Mucosa of stomach (tissue), 1 donor: ENCODE data around the gene CENPN.
A peak's percentile ranks its signal among the peaks of the same experiment; 100 is the strongest.

Experiments used
- H3K27me3 ChIP-seq: one replicate; pipeline ENCODE4 v1.7.0; 2013; ENCODE audit warnings: mild to moderate bottlenecking, low read length; ENCODE audit not compliant: control insufficient read depth, insufficient read depth
- H3K36me3 ChIP-seq: one replicate; pipeline ENCODE4 v1.7.0; 2013; ENCODE audit warnings: low read length; ENCODE audit not compliant: control insufficient read depth, insufficient read depth
- H3K4me1 ChIP-seq: one replicate; pipeline ENCODE4 v1.7.0; 2013; ENCODE audit warnings: mild to moderate bottlenecking, low read length; ENCODE audit not compliant: control insufficient read depth, insufficient read depth
- H3K4me3 ChIP-seq: one replicate; pipeline ENCODE4 v1.7.0; 2013; ENCODE audit warnings: low read length
- H3K9ac ChIP-seq: one replicate; pipeline ENCODE4 v1.7.0; 2013; ENCODE audit warnings: mild to moderate bottlenecking, low read length, moderate library complexity
- H3K9me3 ChIP-seq: one replicate; pipeline ENCODE4 v1.7.0; 2013; ENCODE audit warnings: mild to moderate bottlenecking, low read length, moderate library complexity; ENCODE audit not compliant: control insufficient read depth
- donor health status: Pancreatic carcinoma.

The CENPN gene

DNA sequence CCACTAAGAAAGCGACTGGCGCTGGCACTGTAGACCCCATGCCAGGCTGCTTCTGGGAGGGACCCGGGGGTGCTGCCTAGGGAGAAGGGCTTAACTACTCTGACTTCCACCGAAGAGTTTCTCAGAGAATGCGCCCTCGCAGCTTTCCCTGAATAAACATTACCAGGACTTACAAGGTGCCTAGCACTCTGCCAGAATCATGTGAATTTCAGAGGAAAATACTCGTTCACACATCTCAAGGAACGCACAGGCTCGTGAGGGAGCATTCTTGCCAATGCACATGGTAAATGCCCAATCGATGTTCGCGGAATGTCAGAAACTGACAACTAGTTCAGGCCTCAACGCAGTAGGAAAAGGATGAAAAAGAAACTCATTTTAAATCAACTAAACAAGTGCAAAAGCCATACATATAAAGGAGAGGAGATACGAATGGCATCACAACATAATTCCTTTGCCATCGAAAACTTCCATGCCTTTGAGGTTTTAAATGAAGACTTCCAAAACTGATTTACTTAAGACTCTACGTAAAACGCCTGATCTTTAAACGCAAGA, 1.3 kb upstream of the CENPN start:
- H3K36me3 ChIP-seq = no peaks in the 10 kb centered on the region
- no peaks in the 10 kb centered on the region for H3K27me3 ChIP-seq
- peak overlapping the region; percentile 65 for H3K4me3 ChIP-seq
- peak overlapping the region; percentile 84 for H3K9ac ChIP-seq
- no peaks in the 10 kb centered on the region for H3K9me3 ChIP-seq
- peaks cover 4% of the 10 kb centered on the region for H3K4me1 ChIP-seq

GRCh38 chr16:81006211-81006812, 702 bp upstream of the CENPN start:
- Histone ChIP-seq H3K4me3 (peak overlapping the region; percentile 65), H3K9me3 (no peaks in the 10 kb centered on the region), H3K4me1 (peaks cover 4% of the 10 kb centered on the region), H3K9ac (peak overlapping the region; percentile 84), H3K36me3 (no peaks in the 10 kb centered on the region), H3K27me3 (no peaks in the 10 kb centered on the region)

DNA sequence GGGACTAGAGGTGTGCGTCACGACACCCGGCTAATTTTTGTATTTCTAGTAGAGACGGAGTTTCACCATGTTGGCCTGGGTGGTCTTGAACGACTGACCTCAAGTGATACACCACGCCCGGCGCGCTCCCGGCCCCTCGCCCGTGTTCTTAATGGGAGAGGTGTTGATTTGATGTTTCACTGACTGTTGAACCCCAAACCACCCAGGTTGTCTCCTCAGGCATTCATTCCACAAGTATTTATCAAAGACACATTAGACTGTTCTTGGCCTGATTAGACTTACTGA, 1.4 kb downstream of the CENPN start:
- Histone ChIP-seq H3K4me1 (peaks cover 4% of the 10 kb centered on the region), H3K27me3 (no peaks in the 10 kb centered on the region), H3K9ac (peak overlapping the region; percentile 84), H3K36me3 (no peaks in the 10 kb centered on the region), H3K9me3 (no peaks in the 10 kb centered on the region), H3K4me3 (no peak overlapping the region)

- no peaks in the 10 kb centered on the region for H3K9me3 ChIP-seq
- H3K36me3 ChIP-seq = no peaks in the 10 kb centered on the region
- H3K9ac ChIP-seq = no peak overlapping the region
- H3K4me1 ChIP-seq = no peaks in the 10 kb centered on the region
- H3K27me3 ChIP-seq = no peaks in the 10 kb centered on the region
- H3K4me3 ChIP-seq = no peak overlapping the region
Observed at GRCh38 chr16:81012974-81013373, 6.0 kb downstream of the CENPN start.

DNA sequence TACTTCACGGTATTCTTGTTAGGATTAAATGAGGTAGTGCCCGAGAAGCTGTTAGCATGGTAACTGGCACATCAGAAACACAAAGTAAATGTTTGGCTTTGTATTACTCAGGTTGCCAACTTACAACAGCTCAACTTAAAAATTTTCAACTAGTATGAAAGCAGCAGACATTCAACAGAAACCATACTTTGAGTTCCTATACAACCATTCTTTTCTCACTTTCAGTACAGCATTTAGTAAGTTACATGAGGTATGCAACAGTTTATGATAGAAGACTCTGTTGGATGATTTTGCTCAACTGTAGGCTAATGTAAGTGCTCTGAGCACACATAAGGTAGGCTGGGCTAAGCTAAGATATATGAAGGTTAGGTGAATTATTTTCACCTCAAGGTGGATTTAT, 7.7 kb downstream of the CENPN start:
- Histone ChIP-seq H3K4me1 (no peaks in the 10 kb centered on the region), H3K9me3 (no peaks in the 10 kb centered on the region), H3K36me3 (no peaks in the 10 kb centered on the region), H3K9ac (no peak overlapping the region), H3K27me3 (no peaks in the 10 kb centered on the region), H3K4me3 (no peak overlapping the region)

- Histone ChIP-seq H3K27me3 (no peaks in the 10 kb centered on the region), H3K4me1 (no peaks in the 10 kb centered on the region), H3K36me3 (no peaks in the 10 kb centered on the region), H3K4me3 (no peak overlapping the region), H3K9me3 (no peaks in the 10 kb centered on the region), H3K9ac (no peak overlapping the region)
Observed at GRCh38 chr16:81018496-81018895, 11.5 kb downstream of the CENPN start.

DNA sequence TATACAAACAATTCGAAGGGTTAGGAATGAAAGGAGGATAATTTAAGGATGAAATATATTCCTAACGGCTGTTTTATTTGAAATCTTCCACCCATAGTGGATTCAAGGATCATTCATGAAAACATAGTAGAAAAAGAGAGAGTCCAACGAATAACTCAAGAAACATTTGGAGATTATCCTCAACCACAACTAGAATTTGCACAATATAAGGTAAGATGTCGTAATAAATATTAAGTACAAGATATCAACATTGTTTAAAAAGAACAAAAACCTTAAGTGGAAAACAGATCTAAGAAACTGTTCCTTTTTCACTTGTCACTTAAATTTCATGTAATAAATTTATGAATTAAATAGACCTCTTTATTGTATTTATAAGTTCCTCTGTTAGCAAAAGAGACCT, 19.4 kb downstream of the CENPN start:
- Histone ChIP-seq H3K4me1 (no peaks in the 10 kb centered on the region), H3K4me3 (no peak overlapping the region), H3K36me3 (no peaks in the 10 kb centered on the region), H3K9me3 (no peaks in the 10 kb centered on the region), H3K27me3 (no peaks in the 10 kb centered on the region), H3K9ac (no peak overlapping the region)

- no peak overlapping the region for H3K9ac ChIP-seq
- no peaks in the 10 kb centered on the region for H3K4me1 ChIP-seq
- H3K4me3 ChIP-seq = no peak overlapping the region
- no peaks in the 10 kb centered on the region for H3K9me3 ChIP-seq
- no peaks in the 10 kb centered on the region for H3K27me3 ChIP-seq
- no peaks in the 10 kb centered on the region for H3K36me3 ChIP-seq
Observed at GRCh38 chr16:81029930-81030604, 23.1 kb downstream of the CENPN start.

DNA sequence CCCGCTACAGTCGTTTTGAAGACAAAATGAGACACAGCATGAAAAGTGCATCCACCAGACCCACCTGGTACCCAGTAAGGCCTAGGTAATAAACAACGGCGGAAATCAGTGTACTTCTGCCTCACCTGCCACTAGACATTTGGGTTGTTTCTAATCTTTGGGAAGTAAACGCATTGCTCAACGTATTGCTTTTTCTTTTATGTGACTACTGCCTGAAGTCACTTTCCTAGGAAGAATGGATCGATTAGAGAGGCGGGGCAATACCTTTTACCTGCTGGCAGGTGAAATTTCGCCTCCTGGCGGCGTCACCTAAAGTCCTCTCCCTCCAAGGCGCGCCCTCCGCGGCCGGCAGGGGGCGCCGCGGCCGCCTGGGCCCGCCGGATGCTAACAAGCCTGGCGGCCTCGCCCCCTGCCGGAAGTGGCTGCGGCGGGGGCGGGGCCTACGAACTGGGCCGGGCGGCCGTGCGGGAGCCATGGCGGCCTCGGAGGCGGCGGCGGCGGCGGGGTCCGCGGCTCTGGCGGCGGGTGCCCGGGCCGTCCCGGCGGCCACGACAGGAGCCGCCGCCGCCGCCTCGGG, 28.5 kb downstream of the CENPN start, which contains the start of gene ATMIN:
TSS of gene ATMIN (plus strand) at position 445 of the 577 bp plus-strand sequence. CDS start at position 474, 29 bp downstream.
- Histone ChIP-seq H3K4me1 (peaks cover 6% of the 10 kb centered on the region), H3K4me3 (peak within 1 kb of the TSS; percentile 67), H3K9ac (peak within 1 kb of the TSS; percentile 64), H3K27me3 (no peaks in the 10 kb centered on the region), H3K36me3 (no peaks in the 10 kb centered on the region), H3K9me3 (no peaks in the 10 kb centered on the region)

GRCh38 chr16:81035975-81036750, 29.1 kb downstream of the CENPN start:
- Histone ChIP-seq H3K9ac (peak overlapping the region; percentile 64), H3K27me3 (no peaks in the 10 kb centered on the region)

DNA sequence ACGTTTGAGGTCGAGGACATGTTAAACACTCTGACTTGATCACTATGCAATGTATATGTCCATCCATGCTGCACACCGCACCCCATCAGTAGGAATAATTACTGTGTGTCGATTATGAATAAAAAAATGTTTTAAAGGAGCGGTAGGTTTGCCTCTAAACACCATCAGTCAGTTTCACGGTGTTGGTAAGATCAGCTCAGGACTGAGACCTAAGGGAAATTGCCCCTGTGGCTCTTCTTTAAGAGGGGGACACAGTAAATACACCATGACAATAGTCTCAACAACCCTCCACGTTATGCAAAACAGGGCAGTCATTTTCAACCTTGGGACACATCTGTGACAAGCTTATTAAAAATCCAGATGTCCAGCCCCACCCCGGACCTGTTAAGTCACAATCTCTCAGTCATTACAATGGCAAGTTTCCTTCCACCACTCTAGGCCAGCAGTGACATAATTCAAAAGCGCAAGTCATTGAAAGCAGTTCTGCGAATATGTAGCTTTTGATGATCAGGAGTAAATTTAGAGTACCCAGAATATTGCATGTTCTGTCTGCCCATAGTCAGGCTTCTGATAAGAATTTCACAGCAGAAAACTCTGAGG, 29.8 kb downstream of the CENPN start:
- H3K4me3 ChIP-seq = peak overlapping the region; percentile 67

More at GRCh38 chr16:81035975-81036750, 29.1 kb downstream of the CENPN start:
- peaks cover 6% of the 10 kb centered on the region for H3K4me1 ChIP-seq
- H3K36me3 ChIP-seq = no peaks in the 10 kb centered on the region
- peak overlapping the region; percentile 67 for H3K4me3 ChIP-seq
- no peaks in the 10 kb centered on the region for H3K9me3 ChIP-seq

More for the DNA sequence above, 29.8 kb downstream of the CENPN start:
- H3K9ac ChIP-seq = peak overlapping the region; percentile 64
- H3K36me3 ChIP-seq = no peaks in the 10 kb centered on the region
- H3K9me3 ChIP-seq = no peaks in the 10 kb centered on the region
- H3K4me1 ChIP-seq = peaks cover 6% of the 10 kb centered on the region
- no peaks in the 10 kb centered on the region for H3K27me3 ChIP-seq
